HUES64 (cell line): ENCODE data around the gene OR8K1. TPM values are rescaled to one million over a fixed set of nuclear protein-coding genes. Genes with fewer than 3 reads are reported as not detected.

Source experiments
- H3K27ac ChIP-seq: 2 replicates; pipeline ENCODE4 v1.7.0; 2013; ENCODE audit warnings: low read depth, low read length, inconsistent platforms
- H3K27me3 ChIP-seq: 2 replicates; pipeline ENCODE4 v1.6.1; 2013; ENCODE audit warnings: mild to moderate bottlenecking, low read length; ENCODE audit not compliant: insufficient read depth
- H3K36me3 ChIP-seq: 2 replicates; pipeline ENCODE4 v1.6.1; 2013; ENCODE audit warnings: mild to moderate bottlenecking, low read length; ENCODE audit not compliant: insufficient read depth
- H3K4me1 ChIP-seq: 2 replicates; pipeline ENCODE4 v1.6.1; 2013; ENCODE audit warnings: mild to moderate bottlenecking, low read length, moderate library complexity; ENCODE audit not compliant: insufficient read depth
- H3K4me3 ChIP-seq: 2 replicates; pipeline ENCODE4 v1.5.1; 2013; ENCODE audit warnings: mild to moderate bottlenecking, low read length, moderate library complexity
- H3K9ac ChIP-seq: 2 replicates; pipeline ENCODE4 v1.6.1; 2013; ENCODE audit warnings: mild to moderate bottlenecking, low read depth, low read length
- H3K9me3 ChIP-seq: 2 replicates; pipeline ENCODE4 v1.6.1; 2013; ENCODE audit warnings: low read depth, low read length; ENCODE audit not compliant: insufficient read depth
- WGBS: fragments of 150-250, 120-280 bp; methylation state at CpG from one replicate; pipeline ENCODE4 v1.1.7; 2013; ENCODE audit warnings: missing lambda C conversion rate; 5-methylcytosine and 5-hydroxymethylcytosine counted together
- polyA plus RNA-seq, 2 experiments: library from polyadenylated mRNA; stranded (reverse); fragments of 50-300 nt; gene quantifications; one replicate each; pipeline ENCODE4 v1.2.3, GENCODE V29; 2013

The OR8K1 gene
- not detected for polyA plus RNA-seq (2013, experiment 1 of 2)
- not detected for polyA plus RNA-seq (2013, experiment 2 of 2)

DNA sequence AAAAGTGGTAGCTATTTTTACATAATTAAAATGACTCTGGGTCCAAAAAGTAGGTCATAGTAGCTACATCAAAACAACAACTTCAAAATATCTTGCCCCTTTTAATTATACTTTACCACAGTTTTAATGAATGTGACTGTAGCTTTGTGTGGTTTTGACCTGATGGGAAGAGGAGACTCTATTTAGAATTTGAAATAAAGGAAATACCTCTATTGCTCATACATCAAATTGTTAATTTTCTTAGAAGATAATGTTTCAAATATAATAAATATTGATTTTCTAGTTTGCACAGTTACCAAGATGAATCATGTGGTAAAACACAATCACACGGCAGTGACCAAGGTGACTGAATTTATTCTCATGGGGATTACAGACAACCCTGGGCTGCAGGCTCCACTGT, at the start of gene OR8K1:
OR8K1 (plus strand) TSS at position 301 of the 400 bp plus-strand sequence; CDS start at position 301, 0 bp downstream.
- no peak within 1 kb of the TSS for H3K9ac ChIP-seq
- H3K9me3 ChIP-seq, result peaks cover 4% of the 10 kb centered on the region; the same call in 1 of the 2 replicates
- no peaks in the 10 kb centered on the region for H3K27me3 ChIP-seq
- peaks cover 6% of the 10 kb centered on the region; the same call in 1 of the 2 replicates for H3K4me1 ChIP-seq
- H3K27ac ChIP-seq, result no peak within 1 kb of the TSS
- H3K4me3 ChIP-seq, result no peak within 1 kb of the TSS
- WGBS, result 100% methylated on average over 1 of the region's 1 CpG
- H3K36me3 ChIP-seq, result no peaks in the 10 kb centered on the region

DNA sequence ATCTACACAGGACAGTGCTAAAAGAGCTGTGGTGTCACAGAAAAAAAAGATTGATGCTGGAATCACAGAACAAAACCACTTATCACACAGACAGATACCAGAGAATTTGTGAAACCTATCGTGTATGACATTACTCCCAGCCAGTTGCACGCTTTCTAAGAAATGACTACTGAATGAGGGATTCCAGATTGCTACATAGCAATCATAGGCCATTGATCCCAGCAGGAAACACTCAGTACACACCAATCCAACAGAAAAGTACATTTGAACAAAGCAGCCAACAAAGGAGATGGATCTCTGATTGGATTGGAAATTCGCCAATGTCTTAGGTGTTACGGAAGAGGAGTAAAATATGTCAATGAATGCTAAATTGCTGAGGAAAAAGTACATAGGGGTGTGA, 48.9 kb upstream of the OR8K1 start:
- H3K36me3 ChIP-seq, result no peaks in the 10 kb centered on the region
- no peaks in the 10 kb centered on the region for H3K4me1 ChIP-seq
- no peak overlapping the region for H3K9ac ChIP-seq
- WGBS, result 95% methylated on average over 4 of the region's 4 CpGs
- H3K9me3 ChIP-seq, result no peaks in the 10 kb centered on the region
- H3K27ac ChIP-seq, result no peak overlapping the region
- no peak overlapping the region for H3K4me3 ChIP-seq
- no peaks in the 10 kb centered on the region for H3K27me3 ChIP-seq

DNA sequence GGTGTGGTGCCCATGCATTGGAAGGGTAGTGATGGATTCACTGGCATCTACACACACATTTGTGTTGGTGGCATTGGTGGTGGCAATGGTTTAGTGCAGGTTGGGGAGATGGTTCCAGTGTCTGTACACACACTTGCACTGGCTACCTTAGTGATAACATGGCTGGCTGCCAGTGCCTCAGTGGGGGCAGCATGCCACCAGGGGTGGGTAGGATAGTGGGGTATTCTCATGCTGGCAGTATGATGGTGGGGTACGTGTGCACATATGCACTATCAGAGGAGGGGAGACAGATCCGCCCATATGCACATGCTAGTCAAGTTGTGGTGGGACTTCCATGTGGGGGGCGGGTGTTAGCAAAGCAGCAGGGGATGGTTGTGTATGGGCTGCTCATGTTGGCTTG, 38.0 kb upstream of the OR8K1 start:
- no peaks in the 10 kb centered on the region for H3K27me3 ChIP-seq
- 0 out of 2 replicates have a peak, but pooled peaks cover 3% of the 10 kb centered on the region for H3K9me3 ChIP-seq
- 89% methylated on average over 3 of the region's 3 CpGs for WGBS
- no peaks in the 10 kb centered on the region for H3K4me1 ChIP-seq
- no peaks in the 10 kb centered on the region for H3K36me3 ChIP-seq
- H3K9ac ChIP-seq, result no peak overlapping the region
- no peak overlapping the region for H3K27ac ChIP-seq
- no peak overlapping the region for H3K4me3 ChIP-seq

DNA sequence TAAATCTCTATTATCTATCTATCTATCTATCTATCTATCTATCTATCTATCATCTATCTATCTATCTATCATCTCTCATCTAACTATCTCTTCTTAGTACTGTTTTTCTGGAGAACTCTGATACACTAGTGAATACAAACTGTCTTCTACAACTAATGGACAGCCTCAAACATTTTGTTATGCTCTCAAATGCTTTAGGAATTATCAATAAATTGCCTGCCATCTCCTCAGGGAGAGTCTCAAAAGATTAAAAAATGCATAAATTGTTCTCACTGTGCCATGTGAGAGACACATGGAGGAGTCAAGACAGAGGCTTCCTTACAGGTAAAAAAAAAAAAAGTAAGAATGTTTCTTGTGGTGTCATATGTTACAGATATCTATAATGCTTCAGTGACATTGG, 31.0 kb upstream of the OR8K1 start, which contains the start of gene OR8K3:
OR8K3 (plus strand) TSS at position 301 of the 400 bp plus-strand sequence. CDS start 3,163 bp downstream, outside the sequence.
- Histone ChIP-seq H3K36me3 (no peaks in the 10 kb centered on the region), H3K4me1 (no peaks in the 10 kb centered on the region), H3K27ac (no peak within 1 kb of the TSS), H3K9me3 (no peaks in the 10 kb centered on the region), H3K4me3 (no peak within 1 kb of the TSS), H3K9ac (no peak within 1 kb of the TSS), H3K27me3 (no peaks in the 10 kb centered on the region)

DNA sequence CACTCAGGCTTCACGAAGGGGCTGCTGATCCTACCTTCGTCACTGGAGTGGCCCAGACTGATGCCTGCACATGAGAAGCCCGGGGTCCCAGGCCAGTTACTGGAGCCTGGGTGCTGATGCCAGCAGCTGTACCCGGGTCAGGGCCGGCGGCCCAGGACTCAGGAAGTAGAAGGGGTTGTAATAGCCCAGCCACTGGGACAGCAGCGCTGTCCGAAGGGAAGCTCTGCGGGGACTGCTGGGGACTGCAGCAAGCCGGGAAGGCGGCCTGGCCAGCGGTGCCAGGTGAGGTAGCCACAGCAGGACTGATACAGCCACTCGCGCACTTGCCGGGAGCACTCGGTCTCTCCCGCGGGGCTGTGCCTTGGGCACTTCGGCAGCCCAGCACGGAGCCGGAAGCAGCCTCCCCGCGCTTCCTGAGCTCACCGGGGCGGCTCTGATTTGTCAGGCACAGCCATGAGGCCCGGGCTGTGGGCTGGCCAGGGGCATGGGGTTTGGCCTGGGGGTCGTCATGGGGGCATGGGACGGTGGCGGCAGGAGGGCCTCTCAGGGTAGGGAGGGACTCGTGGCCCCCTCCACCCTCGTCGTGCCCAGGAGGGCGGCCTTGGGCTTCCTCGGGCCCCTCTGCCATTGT, 13.9 kb upstream of the OR8K1 start:
- H3K4me3 ChIP-seq, result no peak overlapping the region
- 95% methylated on average over 34 of the region's 34 CpGs for WGBS

DNA sequence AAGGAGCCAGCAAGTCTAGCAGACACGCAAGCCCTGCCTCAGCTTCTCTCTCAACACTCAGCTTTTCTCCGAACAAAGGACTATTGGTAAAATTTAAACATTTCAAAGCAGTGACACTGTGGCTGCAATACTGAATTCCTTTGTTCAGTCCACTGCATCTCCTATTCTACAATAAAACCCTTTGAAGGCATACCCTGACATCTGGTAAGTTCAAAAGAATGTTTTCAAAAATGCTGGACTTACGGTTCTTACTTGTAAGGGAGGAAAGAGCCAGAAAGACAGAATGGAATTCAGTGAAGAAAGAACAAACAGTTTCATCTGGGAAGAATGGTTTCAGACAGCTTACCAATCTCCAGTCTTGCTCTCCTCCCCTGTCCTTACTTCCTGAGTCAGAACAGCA, 12.7 kb upstream of the OR8K1 start:
- H3K27ac ChIP-seq, result no peak overlapping the region
- H3K4me3 ChIP-seq, result no peak overlapping the region
- no peaks in the 10 kb centered on the region for H3K4me1 ChIP-seq
- H3K27me3 ChIP-seq, result no peaks in the 10 kb centered on the region
- WGBS, result 98% methylated on average over 3 of the region's 3 CpGs
- H3K36me3 ChIP-seq, result no peaks in the 10 kb centered on the region
- H3K9ac ChIP-seq, result no peak overlapping the region
- no peaks in the 10 kb centered on the region; the same call in 1 of the 2 replicates for H3K9me3 ChIP-seq

More for the DNA sequence above, 13.9 kb upstream of the OR8K1 start:
- H3K27me3 ChIP-seq, result no peaks in the 10 kb centered on the region
- H3K4me1 ChIP-seq, result no peaks in the 10 kb centered on the region
- no peak overlapping the region for H3K27ac ChIP-seq
- H3K9me3 ChIP-seq, result no peaks in the 10 kb centered on the region
- no peaks in the 10 kb centered on the region for H3K36me3 ChIP-seq
- no peak overlapping the region for H3K9ac ChIP-seq

DNA sequence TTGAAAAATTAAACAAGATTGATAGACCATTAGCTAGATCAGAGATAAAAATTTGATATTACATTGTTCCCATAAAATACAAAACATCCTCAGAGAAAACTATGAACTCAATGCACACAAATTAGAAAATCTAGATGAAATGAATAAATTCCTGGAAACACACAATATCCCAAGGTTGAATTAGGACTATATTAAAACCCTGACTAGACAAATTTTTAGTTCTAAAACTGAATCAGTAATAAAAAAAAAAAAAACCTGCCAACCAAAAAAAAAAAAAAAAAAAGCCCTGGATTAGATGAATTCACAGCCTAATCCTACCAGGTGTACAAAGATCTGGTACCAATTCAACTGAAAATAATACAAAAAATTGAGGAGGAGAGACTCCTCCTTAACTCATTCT, 5.5 kb upstream of the OR8K1 start:
- Histone ChIP-seq H3K4me1 (peaks cover 6% of the 10 kb centered on the region; the same call in 1 of the 2 replicates), H3K27ac (no peak overlapping the region), H3K27me3 (no peaks in the 10 kb centered on the region), H3K9me3 (peaks cover 4% of the 10 kb centered on the region; the same call in 1 of the 2 replicates), H3K4me3 (no peak overlapping the region), H3K36me3 (no peaks in the 10 kb centered on the region), H3K9ac (no peak overlapping the region)

DNA sequence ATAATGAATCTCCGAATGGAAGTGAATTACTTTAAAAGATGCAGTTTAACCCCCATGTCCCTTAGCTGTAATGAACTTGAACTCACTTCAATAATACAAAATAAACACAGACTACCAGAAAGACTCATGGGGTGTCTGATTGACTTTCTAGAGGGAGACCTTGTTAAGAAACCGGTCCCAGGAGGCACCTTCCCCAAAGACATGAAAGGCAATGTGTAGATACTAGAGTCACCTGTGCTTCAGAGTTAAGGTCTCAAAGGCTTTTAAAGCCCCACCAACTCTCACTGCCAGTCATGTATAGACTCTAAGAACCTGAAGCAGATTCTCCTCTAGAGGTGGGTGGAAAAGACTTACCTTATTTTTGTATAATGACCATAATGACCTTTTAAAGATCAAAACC, 8.2 kb downstream of the OR8K1 start, which contains the start of gene OR8J1:
OR8J1 (plus strand) TSS at position 301 of the 400 bp plus-strand sequence. CDS start 5,956 bp downstream, outside the sequence.
- Histone ChIP-seq H3K9ac (no peak within 1 kb of the TSS), H3K27ac (no peak within 1 kb of the TSS), H3K27me3 (no peaks in the 10 kb centered on the region), H3K9me3 (no peaks in the 10 kb centered on the region), H3K36me3 (no peaks in the 10 kb centered on the region), H3K4me1 (no peaks in the 10 kb centered on the region), H3K4me3 (no peak within 1 kb of the TSS)
- 92% methylated on average over 2 of the region's 2 CpGs for WGBS

DNA sequence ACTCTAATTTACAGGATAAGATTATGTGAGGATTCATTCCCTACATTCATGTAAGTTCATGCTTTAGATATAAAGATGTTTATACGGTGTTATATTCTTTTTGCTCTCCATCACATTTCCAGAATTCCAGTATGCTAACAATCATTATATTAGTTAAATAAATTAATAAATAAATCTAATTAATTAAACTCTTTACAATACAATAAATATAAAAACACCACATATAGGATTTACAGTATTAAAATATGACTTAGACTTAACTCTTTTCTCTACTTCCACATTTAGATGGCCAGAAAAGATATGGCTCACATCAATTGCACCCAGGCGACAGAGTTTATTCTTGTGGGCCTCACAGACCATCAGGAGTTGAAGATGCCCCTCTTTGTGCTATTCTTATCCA, 29.5 kb downstream of the OR8K1 start, which contains the start of gene OR8U1:
OR8U1 (plus strand) TSS at position 301 of the 400 bp plus-strand sequence; CDS start at position 301, 0 bp downstream.
- Histone ChIP-seq H3K27ac (no peak within 1 kb of the TSS), H3K4me3 (no peak within 1 kb of the TSS), H3K4me1 (no peaks in the 10 kb centered on the region), H3K9ac (no peak within 1 kb of the TSS), H3K27me3 (no peaks in the 10 kb centered on the region), H3K36me3 (no peaks in the 10 kb centered on the region), H3K9me3 (no peaks in the 10 kb centered on the region)
- WGBS, result 74% methylated on average over 1 of the region's 2 CpGs

DNA sequence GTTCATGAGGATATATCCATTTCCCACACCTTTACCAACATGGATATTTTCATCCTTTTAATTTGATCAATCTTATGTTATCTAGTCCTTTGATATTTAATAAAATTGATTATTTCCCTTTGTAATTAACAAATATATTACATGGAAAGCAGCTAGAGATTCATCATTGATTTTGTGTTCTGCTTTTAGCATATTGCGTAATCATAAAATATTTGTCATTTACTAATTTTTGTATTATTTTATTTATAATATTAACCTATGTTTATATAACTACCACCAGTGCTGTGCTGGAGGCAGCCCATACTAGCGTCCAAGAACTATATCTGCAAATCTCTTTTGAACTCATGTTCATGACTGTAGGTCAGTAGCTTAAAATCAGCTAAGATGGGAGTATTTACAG, 34.3 kb downstream of the OR8K1 start:
- H3K9me3 ChIP-seq, result no peaks in the 10 kb centered on the region
- H3K27me3 ChIP-seq, result no peaks in the 10 kb centered on the region
- 100% methylated on average over 1 of the region's 2 CpGs for WGBS
- no peaks in the 10 kb centered on the region for H3K4me1 ChIP-seq
- H3K36me3 ChIP-seq, result no peaks in the 10 kb centered on the region
- H3K9ac ChIP-seq, result no peak overlapping the region
- H3K27ac ChIP-seq, result no peak overlapping the region
- H3K4me3 ChIP-seq, result no peak overlapping the region

DNA sequence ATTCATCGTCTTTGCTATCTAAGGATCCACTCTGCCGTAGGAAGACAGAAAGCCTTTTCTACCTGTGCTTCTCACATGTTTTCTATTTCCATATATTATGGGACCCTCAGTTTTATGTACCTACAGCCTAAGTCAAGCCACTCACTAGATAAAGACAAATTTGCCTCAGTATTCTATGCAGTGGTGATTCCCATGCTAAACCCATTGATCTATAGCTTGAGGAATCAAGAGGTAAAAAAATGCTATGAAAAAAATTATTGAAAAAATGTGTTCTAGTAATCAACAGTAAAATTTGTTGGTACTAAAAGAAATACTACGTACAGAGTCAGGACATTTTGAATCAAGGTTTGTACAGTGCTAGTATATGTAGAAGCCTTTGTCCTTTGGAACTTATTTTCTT, 48.5 kb downstream of the OR8K1 start:
- Histone ChIP-seq H3K4me3 (no peak overlapping the region), H3K27me3 (no peaks in the 10 kb centered on the region), H3K9me3 (no peaks in the 10 kb centered on the region), H3K27ac (no peak overlapping the region), H3K9ac (no peak overlapping the region), H3K36me3 (no peaks in the 10 kb centered on the region), H3K4me1 (no peaks in the 10 kb centered on the region)
- 97% methylated on average over 3 of the region's 3 CpGs for WGBS
